Pancreas (tissue), 10 donors: ENCODE data around the gene EIF3J. TPM values are rescaled to one million over a fixed set of nuclear protein-coding genes. Genes with fewer than 3 reads are reported as not detected.

Experiments used
- ATAC-seq, 4 donors: fragments of 200-7000 bp; cut with Tn5 transposase; one replicate each; pipeline versions ENCODE4 v1.8.0 to v1.9.1; 2020; ENCODE audit warnings: mild to moderate bottlenecking in 4 of 4, moderate library complexity in 4 of 4
- DNase-seq, 6 donors: peaks; one replicate each; pipeline ENCODE4 v3.0.0-alpha.2; 2020
- FAIRE-seq: peaks from 2 replicates; lab custom pipeline; 2012; peaks lifted over from hg19 to GRCh38; lab: Jason Lieb, UNC
- H3K27ac ChIP-seq, 4 donors: fragments of 200-600 bp; sonication (generic); 1 replicate in 3 of 4; 2 replicates in 1 of 4; pipeline versions ENCODE4 v1.5.0 to v1.8.0; 2020
- H3K27me3 ChIP-seq, 4 donors: fragments of 200-600 bp; one replicate each; pipeline ENCODE4 v1.8.0; 2021
- H3K36me3 ChIP-seq, 3 donors: fragments of 200-600 bp; sonication (generic) in 1 of 3; one replicate each; pipeline versions ENCODE4 v1.5.0 to v1.8.0; 2020 to 2021
- H3K4me1 ChIP-seq, 3 donors: fragments of 200-600 bp; one replicate each; pipeline ENCODE4 v1.8.0; 2021
- H3K4me3 ChIP-seq, 4 donors: fragments of 200-600 bp; sonication (generic) in 2 of 4; one replicate each; pipeline versions ENCODE4 v1.5.0 to v1.8.0; 2020 to 2021
- H3K9me3 ChIP-seq, 4 donors: fragments of 200-600 bp; one replicate each; pipeline ENCODE4 v1.8.0; 2021
- CTCF ChIP-seq, 4 donors: fragments of 200-600 bp; sonication (generic) in 3 of 4; IDR thresholded peaks; one replicate each; pipeline versions ENCODE4 v1.5.0 to v1.8.0; 2021; ENCODE audit warnings: antibody characterized with exemption in 4 of 4
- WGBS, 2 donors: extraction: QIAGEN DNeasy Blood & Tissue Kit; methylation state at CpG; one replicate each; pipeline ENCODE4 v1.1.7; 2013; 5-methylcytosine and 5-hydroxymethylcytosine counted together
- intact Hi-C, 3 donors: fragments of 100-400 bp; cut with DNase I; formaldehyde crosslinking; loops; one replicate each; pipeline versions ENCODE4 v1.11.1 to v1.14.2; 2022
- polyA plus RNA-seq, 2 donors: library from polyadenylated mRNA; stranded (reverse); fragments of 200-250 nt; gene quantifications; one replicate each; pipeline ENCODE4 v1.2.3, GENCODE V29; 2013
- total RNA-seq, 6 donors: library from RNA; stranded (reverse); fragmentation: NEBNext Ultra II Directional in 4 of 6; extraction: Animal tissue kit (Norgen Biotek cat#: 25700) in 4 of 6; gene quantifications; one replicate each; pipeline versions ENCODE4 v1.2.1 to v1.2.4, GENCODE V29; 2021 to 2023
- donor health status: healthy with polysubstance abuse.
- donor health status: DM: no; HTN: no; CAD: no; lungs with moderate emphysema.
- donor health status: DM: no; HTN: no; CAD: no.
- donor health status: control.
- donor health status: control.
- donor health status: Bipolar disorder and iron deficiency.
- donor health status: DM: yes; HTN: yes; CAD: no.
- donor health status: DM: no; HTN: no; CAD: no.
- donor health status: DM: no; HTN: no; CAD: no.
- donor health status: DM: yes; HTN: yes; CAD: no.

Gene EIF3J
- total and polyA plus RNA-seq, 8 donors = 21.0 to 88.2 (median 51.3) TPM

DNA sequence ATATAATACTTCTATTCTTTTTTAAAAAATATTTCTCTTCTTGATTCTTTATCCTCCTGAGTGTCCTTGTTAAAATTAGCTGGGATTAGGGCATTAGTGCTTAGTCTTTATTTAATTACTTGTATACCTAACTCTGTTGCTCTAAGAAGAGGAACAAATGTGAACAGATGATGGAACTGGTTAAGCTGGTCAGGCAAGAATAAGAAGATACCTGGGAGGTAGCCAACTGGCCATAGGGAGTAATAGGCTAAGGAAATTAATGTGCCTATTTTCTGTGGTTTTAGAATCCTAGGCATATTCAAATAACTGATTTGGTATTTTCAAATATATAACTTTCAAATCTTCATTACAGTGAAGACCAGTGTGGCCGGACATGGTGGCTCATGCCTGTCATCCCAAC lies 54.4 kb downstream of the EIF3J start:
- Histone ChIP-seq H3K4me3 (no peak overlapping the region), H3K27ac (no peak overlapping the region), H3K27me3 (no peaks in the 10 kb centered on the region), H3K9me3 (no peaks in the 10 kb centered on the region), H3K4me1 (peaks cover 0 to 4% (median 0%) of the 10 kb centered on the region in 3 donors), H3K36me3 (peaks cover 4 to 73% (median 19%) of the 10 kb centered on the region in 3 donors)
- ATAC-seq (peak in 3 of 4 donors; percentile 31 to 60 (median 57)), DNase-seq (no peak), FAIRE-seq (no peak)
- intact Hi-C loops = no loop called here
- TF ChIP-seq CTCF (IDR thresholded peaks at IDR 0.05) = no peak
- 95% methylated on average over 1 of the region's 1 CpG for WGBS, 2 donors

DNA sequence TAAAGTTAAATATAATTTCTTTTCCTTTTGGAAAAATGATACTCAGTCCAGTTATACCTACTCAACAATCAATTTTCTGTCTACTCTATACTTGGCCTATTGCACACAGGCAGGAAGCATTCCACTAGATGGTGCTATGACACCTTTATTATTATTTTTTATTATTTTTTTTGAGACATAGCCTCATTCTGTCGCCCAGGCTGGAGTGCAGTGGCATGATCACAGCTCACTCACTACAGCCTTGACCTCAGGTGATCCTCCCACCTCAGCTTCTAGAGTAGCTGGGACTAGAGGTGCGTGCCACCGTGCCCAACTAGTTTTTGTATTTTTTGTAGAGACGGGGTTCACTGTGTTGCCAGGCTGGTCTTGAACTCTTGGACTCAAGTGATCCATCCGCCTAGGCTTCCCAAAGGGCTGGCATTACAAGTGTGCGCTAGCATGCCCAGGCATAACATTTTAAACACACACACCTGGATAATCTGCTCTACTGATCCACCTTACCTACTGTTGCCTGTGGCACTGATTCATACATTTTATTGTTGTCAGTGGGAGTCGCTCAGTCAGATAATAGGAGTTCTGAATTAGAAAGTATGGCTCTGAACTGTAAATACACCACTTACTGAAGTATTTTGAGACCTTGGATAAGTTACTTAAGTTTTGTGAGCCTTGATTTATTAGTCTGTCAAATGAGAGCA lies 56.2 kb downstream of the EIF3J start:
- Histone ChIP-seq H3K27ac (no peak overlapping the region), H3K4me1 (peaks cover 0 to 4% (median 0%) of the 10 kb centered on the region in 3 donors), H3K36me3 (peaks cover 4 to 79% (median 19%) of the 10 kb centered on the region in 3 donors), H3K4me3 (no peak overlapping the region), H3K9me3 (no peaks in the 10 kb centered on the region), H3K27me3 (no peaks in the 10 kb centered on the region)
- intact Hi-C loops = no loop called here
- DNase-seq (no peak), FAIRE-seq (no peak), ATAC-seq (peak in 3 of 4 donors; percentile 61 to 69 (median 62))
- 82 to 83% methylated on average over 7 of the region's 7 CpGs for WGBS, 2 donors
- peak in 2 of 4 donors; percentile 20 to 21 for TF ChIP-seq CTCF (IDR thresholded peaks at IDR 0.05)

- WGBS, 2 donors = 48 to 68% methylated on average over 1 of the region's 1 CpG
- Histone ChIP-seq H3K9me3 (no peaks in the 10 kb centered on the region), H3K27ac (no peak overlapping the region), H3K4me3 (no peak overlapping the region), H3K36me3 (peaks cover 2 to 64% (median 8%) of the 10 kb centered on the region in 3 donors), H3K27me3 (no peaks in the 10 kb centered on the region), H3K4me1 (peaks cover 0 to 4% (median 0%) of the 10 kb centered on the region in 3 donors)
- TF ChIP-seq CTCF (IDR thresholded peaks at IDR 0.05) = no peak
- intact Hi-C loops = no loop called here
- FAIRE-seq (no peak), DNase-seq (no peak), ATAC-seq (no peak)
Observed at GRCh38 chr15:44595246-44595645, 58.3 kb downstream of the EIF3J start.

- WGBS, 2 donors = 90% methylated on average over 3 of the region's 3 CpGs
- no peak for TF ChIP-seq CTCF (IDR thresholded peaks at IDR 0.05)
- ATAC-seq = no peak
- intact Hi-C loops = no loop called here
- Histone ChIP-seq H3K4me3 (no peak overlapping the region), H3K4me1 (peaks cover 0 to 4% (median 0%) of the 10 kb centered on the region in 3 donors), H3K36me3 (peaks cover 0 to 65% (median 4%) of the 10 kb centered on the region in 3 donors), H3K9me3 (no peaks in the 10 kb centered on the region), H3K27ac (no peak overlapping the region), H3K27me3 (no peaks in the 10 kb centered on the region)
- no peak for FAIRE-seq
- DNase-seq = no peak
Observed at GRCh38 chr15:44595656-44596510, 58.9 kb downstream of the EIF3J start.
